ENCODE measurements around the gene SARDH. TPM values are rescaled to one million over a fixed set of nuclear protein-coding genes. Genes with fewer than 3 reads are reported as not detected.

SARDH gene
- total RNA-seq, 4 donors from 2014 or later = 0.62 to 2.3 (median 1.2) TPM; not detected in 1

DNA sequence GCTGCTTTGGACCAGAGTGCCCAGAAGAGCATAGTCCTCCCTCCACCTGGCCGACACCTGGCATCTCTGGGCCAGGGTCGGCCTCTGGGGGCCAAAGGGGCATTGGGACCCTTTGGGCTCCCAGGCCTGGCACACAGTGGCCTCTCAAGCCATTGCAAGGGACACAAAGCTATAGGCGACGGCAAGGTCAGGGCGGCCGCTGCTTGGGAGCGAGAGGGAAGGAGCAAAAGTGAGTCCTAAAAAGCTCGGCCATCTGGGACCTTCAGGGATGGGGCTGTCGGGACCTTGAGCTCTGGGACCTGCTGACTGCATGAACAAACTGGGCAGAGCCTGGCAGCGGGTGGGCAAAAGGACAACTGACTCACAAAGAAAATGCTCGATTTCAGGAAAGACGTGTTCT lies 88.1 kb downstream of the SARDH start:
- H3K27ac ChIP-seq = no peak overlapping the region
- no peaks in the 10 kb centered on the region for H3K4me1 ChIP-seq
- H3K27me3 ChIP-seq = peaks cover 83% of the 10 kb centered on the region
- 83 to 88% methylated on average over 1 to 10 of the region's 12 CpGs for WGBS, 2 donors (ENCODE audit: low coverage in 1 of 2)
- no peak overlapping the region for H3K4me3 ChIP-seq
- H3K9me3 ChIP-seq = no peaks in the 10 kb centered on the region
- ATAC-seq = no peak
- no peaks in the 10 kb centered on the region for H3K36me3 ChIP-seq
- no peak for TF ChIP-seq POLR2AphosphoS5 (IDR thresholded peaks at IDR 0.05)
- TF ChIP-seq, protein P1, sequence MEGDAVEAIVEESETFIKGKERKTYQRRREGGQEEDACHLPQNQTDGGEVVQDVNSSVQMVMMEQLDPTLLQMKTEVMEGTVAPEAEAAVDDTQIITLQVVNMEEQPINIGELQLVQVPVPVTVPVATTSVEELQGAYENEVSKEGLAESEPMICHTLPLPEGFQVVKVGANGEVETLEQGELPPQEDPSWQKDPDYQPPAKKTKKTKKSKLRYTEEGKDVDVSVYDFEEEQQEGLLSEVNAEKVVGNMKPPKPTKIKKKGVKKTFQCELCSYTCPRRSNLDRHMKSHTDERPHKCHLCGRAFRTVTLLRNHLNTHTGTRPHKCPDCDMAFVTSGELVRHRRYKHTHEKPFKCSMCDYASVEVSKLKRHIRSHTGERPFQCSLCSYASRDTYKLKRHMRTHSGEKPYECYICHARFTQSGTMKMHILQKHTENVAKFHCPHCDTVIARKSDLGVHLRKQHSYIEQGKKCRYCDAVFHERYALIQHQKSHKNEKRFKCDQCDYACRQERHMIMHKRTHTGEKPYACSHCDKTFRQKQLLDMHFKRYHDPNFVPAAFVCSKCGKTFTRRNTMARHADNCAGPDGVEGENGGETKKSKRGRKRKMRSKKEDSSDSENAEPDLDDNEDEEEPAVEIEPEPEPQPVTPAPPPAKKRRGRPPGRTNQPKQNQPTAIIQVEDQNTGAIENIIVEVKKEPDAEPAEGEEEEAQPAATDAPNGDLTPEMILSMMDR (IDR thresholded peaks at IDR 0.05) = no peak
- no peak for TF ChIP-seq EP300 (IDR thresholded peaks at IDR 0.05)
- TF ChIP-seq POLR2A (IDR thresholded peaks at IDR 0.05) = no peak

DNA sequence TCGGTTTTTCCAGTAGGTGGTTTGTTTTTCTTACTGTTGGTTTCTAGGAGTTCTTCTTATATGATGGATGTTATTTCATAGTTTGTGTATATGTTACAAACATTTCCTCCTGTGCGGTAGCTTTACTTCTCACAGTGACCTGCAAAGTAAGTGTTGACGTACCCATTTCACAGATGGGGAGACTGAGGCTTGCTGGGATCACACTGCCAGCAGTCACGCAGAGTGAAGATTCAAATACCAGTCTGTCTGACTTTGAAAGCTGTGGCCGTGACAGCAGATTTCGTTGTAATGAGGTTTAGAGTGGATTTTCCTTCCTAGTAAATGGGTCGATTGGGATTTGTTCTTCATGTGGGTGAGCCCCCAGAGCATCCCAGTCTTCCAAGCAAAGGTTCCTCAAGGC lies 89.0 kb downstream of the SARDH start:
- no peaks in the 10 kb centered on the region for H3K9me3 ChIP-seq
- no peak overlapping the region for H3K27ac ChIP-seq
- 47 to 73% methylated on average over 2 to 6 of the region's 7 CpGs for WGBS, 2 donors (ENCODE audit: low coverage in 1 of 2)
- ATAC-seq = no peak
- H3K4me1 ChIP-seq = no peaks in the 10 kb centered on the region
- peaks cover 75% of the 10 kb centered on the region for H3K27me3 ChIP-seq
- no peak overlapping the region for H3K4me3 ChIP-seq
- H3K36me3 ChIP-seq = no peaks in the 10 kb centered on the region
- TF ChIP-seq POLR2AphosphoS5 (IDR thresholded peaks at IDR 0.05) (no peak), POLR2A (IDR thresholded peaks at IDR 0.05) (no peak), EP300 (IDR thresholded peaks at IDR 0.05) (no peak)
- TF ChIP-seq, protein P1 (IDR thresholded peaks at IDR 0.05) = no peak

DNA sequence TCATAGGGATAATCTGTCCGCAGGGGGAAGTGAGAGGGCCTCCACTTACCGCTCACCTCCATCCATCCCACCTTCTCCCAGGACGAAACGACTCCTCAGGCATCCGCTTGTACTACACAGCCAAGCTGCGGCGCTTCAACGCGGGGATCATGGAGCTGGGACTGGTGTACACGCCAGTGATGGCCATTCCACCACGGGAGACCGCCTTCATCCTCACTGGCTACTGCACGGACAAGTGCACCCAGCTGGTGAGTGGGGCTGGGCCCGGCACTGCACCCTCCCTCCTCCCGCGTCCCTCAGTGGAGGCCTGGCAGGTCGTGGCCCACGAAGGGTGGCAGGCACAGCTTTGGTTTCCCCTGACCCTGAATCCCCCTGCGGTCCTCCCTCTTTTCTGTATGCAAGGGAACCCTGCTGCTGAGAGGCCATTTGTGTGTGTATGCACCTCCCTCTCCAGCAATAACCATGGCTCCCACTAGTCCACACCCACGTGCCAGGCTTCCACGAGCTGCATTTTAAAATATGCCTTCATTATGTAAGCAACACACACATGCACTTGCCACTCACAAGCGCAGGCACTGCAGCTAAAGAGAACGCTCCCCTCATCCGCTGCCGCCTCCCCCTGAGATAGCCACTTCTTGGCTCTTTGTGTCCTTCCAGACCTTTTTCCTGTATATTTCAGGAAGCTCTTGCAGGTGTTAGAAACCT lies 90.2 kb downstream of the SARDH start:
- Histone ChIP-seq H3K27me3 (peaks cover 73% of the 10 kb centered on the region), H3K36me3 (no peaks in the 10 kb centered on the region), H3K27ac (no peak overlapping the region), H3K4me1 (no peaks in the 10 kb centered on the region), H3K9me3 (no peaks in the 10 kb centered on the region), H3K4me3 (no peak overlapping the region)
- no peak for ATAC-seq
- TF ChIP-seq EP300 (IDR thresholded peaks at IDR 0.05) = no peak
- no peak for TF ChIP-seq POLR2AphosphoS5 (IDR thresholded peaks at IDR 0.05)
- no peak for TF ChIP-seq POLR2A (IDR thresholded peaks at IDR 0.05)
- TF ChIP-seq, protein P1 (IDR thresholded peaks at IDR 0.05) = no peak
- 74 to 78% methylated on average over 6 to 8 of the region's 25 CpGs for WGBS, 2 donors (ENCODE audit: low coverage in 1 of 2)

DNA sequence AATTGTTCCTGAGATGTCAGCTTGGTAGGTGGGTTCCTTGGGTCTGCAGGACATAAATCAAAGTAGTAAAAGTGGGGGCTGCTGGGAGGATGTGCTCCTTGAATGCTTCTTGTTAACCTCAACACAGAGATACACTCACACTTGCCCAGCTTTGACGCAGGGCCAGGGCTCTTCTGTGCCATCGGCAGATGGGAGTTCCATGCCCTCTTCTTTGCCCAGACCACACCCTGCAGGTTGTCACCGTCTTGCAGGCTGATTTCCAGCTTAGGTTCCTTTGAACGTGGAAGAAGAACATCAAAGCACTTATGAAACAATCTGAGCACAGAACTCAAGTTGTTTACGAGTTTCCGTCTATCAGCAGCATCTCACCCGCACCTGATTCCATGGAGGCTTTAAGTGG lies 91.0 kb downstream of the SARDH start:
- WGBS, 2 donors (ENCODE audit: low coverage in 1 of 2) = 41 to 56% methylated on average over 2 to 4 of the region's 7 CpGs
- Histone ChIP-seq H3K27me3 (peaks cover 67% of the 10 kb centered on the region), H3K4me3 (no peak overlapping the region), H3K4me1 (no peaks in the 10 kb centered on the region), H3K27ac (no peak overlapping the region), H3K9me3 (no peaks in the 10 kb centered on the region), H3K36me3 (no peaks in the 10 kb centered on the region)
- ATAC-seq = no peak
- TF ChIP-seq EP300 (IDR thresholded peaks at IDR 0.05) (no peak), POLR2A (IDR thresholded peaks at IDR 0.05) (no peak), POLR2AphosphoS5 (IDR thresholded peaks at IDR 0.05) (no peak)
- TF ChIP-seq, protein P1 (IDR thresholded peaks at IDR 0.05) = no peak
